ENCODE results near the gene STRADA.
A peak's percentile ranks its signal among the peaks of the same experiment; 100 is the strongest.

Gene STRADA

DNA sequence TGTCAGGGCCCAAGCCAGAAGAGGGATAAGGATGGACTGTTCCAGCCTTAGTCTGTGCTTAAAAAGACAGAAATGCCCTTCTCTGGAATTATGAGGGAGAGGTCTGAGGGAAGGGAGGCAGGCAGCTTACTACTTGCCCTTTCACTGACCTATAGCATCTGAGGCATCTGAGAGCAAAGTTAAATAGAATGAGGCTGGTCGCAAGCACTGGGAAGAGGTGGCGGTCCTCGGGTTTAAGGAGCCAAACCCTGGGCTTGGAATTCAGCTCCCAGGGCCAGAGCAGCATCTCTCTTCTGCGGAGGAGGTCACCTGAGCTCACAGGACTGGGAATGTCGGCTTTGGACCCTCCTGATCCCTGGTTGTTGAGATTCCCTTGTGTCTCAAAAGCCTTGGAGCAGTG lies 38.6 kb downstream of the STRADA start:
- TF ChIP-seq, protein P1, sequence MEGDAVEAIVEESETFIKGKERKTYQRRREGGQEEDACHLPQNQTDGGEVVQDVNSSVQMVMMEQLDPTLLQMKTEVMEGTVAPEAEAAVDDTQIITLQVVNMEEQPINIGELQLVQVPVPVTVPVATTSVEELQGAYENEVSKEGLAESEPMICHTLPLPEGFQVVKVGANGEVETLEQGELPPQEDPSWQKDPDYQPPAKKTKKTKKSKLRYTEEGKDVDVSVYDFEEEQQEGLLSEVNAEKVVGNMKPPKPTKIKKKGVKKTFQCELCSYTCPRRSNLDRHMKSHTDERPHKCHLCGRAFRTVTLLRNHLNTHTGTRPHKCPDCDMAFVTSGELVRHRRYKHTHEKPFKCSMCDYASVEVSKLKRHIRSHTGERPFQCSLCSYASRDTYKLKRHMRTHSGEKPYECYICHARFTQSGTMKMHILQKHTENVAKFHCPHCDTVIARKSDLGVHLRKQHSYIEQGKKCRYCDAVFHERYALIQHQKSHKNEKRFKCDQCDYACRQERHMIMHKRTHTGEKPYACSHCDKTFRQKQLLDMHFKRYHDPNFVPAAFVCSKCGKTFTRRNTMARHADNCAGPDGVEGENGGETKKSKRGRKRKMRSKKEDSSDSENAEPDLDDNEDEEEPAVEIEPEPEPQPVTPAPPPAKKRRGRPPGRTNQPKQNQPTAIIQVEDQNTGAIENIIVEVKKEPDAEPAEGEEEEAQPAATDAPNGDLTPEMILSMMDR (IDR thresholded peaks at IDR 0.05; ENCODE audit: control insufficient read depth, insufficient read depth, low read depth, low read length, missing control alignments): no peak
- no peak for DNase-seq (ENCODE audit: low read depth)
- H3K4me3 ChIP-seq (ENCODE audit: control insufficient read depth, low read depth, low read length): no peak overlapping the region

DNA sequence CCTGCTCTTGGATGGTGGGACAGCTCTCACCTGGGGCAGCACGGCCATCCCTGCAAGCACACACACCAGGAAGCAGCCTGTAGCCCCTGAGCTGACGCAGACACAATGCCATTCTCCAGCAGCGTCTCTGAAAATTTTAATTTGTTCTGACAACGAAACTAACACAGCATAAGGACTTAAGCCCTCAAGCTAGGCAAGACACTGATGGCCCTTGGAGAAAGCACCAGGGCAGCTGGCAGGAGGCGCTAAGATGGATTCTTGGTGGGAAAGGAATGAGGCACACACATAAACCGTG lies 38.9 kb downstream of the STRADA start:
- H3K4me3 ChIP-seq (ENCODE audit: control insufficient read depth, low read depth, low read length): no peak overlapping the region
- no peak for DNase-seq (ENCODE audit: low read depth)
- TF ChIP-seq, protein P1 (IDR thresholded peaks at IDR 0.05; ENCODE audit: control insufficient read depth, insufficient read depth, low read depth, low read length, missing control alignments): no peak

DNA sequence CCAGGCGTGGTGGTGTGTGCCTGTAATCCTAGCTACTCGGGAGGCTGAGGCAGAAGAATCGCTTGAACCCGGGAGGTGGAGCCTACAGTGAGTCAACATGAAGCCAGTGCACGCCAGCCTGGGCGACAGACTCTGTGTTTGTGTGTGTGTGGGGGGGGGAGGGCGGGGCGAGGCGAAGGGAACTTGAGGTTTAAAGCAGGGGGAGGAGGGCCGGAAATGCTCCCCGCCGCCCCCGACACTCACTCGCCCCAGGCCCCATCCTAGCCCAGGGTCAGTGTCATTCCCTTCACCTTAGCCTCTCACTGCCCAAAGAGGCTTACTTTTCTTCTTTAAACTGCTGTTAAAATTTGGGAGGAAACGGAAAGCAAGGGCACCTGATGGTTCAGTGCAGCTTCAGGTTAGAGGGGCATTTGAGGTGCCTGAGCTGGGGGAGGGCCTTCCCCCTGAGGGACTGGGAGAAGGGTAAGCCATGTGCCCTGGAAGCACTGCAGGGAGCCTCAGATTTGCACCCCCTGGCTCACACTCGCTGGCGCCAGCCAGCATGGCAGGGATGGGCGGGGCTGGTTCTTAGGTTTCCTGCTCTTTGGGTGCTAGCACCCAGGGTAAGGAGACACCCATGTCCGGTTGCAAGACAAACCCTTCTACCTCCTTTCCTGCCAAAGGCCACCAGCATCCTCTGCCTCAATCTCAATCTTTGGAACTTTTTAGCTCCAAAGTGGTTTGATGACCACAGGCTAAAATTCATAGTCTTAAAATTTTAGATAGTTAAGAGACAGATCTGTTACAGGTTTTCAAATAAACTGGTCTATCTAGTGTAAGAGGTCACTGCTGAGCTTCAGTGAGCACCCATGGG lies 39.5 kb downstream of the STRADA start:
- H3K4me3 ChIP-seq (ENCODE audit: control insufficient read depth, low read depth, low read length): no peak overlapping the region
- no peak for DNase-seq (ENCODE audit: low read depth)
- TF ChIP-seq, protein P1 (IDR thresholded peaks at IDR 0.05; ENCODE audit: control insufficient read depth, insufficient read depth, low read depth, low read length, missing control alignments): no peak

DNA sequence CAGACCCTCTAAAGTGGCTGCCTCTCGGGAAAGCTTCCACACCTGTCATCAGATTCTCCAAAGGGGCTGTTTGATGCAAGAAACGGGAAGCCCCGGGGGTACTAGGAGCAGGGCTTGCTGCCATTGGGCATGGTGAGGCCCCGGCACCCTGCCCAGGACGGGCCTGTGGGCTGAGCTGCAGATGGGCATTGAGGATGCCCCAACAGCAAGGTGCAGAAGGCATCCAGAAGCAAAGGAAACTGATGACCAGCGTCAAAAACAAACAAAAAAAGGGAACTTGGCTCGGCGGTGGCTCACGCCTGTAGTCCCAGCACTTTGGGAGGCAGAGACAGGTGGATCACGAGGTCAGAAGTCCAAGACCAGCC lies 40.2 kb downstream of the STRADA start:
- TF ChIP-seq, protein P1 (IDR thresholded peaks at IDR 0.05; ENCODE audit: control insufficient read depth, insufficient read depth, low read depth, low read length, missing control alignments): no peak
- no peak overlapping the region for H3K4me3 ChIP-seq (ENCODE audit: control insufficient read depth, low read depth, low read length)
- no peak for DNase-seq (ENCODE audit: low read depth)

DNA sequence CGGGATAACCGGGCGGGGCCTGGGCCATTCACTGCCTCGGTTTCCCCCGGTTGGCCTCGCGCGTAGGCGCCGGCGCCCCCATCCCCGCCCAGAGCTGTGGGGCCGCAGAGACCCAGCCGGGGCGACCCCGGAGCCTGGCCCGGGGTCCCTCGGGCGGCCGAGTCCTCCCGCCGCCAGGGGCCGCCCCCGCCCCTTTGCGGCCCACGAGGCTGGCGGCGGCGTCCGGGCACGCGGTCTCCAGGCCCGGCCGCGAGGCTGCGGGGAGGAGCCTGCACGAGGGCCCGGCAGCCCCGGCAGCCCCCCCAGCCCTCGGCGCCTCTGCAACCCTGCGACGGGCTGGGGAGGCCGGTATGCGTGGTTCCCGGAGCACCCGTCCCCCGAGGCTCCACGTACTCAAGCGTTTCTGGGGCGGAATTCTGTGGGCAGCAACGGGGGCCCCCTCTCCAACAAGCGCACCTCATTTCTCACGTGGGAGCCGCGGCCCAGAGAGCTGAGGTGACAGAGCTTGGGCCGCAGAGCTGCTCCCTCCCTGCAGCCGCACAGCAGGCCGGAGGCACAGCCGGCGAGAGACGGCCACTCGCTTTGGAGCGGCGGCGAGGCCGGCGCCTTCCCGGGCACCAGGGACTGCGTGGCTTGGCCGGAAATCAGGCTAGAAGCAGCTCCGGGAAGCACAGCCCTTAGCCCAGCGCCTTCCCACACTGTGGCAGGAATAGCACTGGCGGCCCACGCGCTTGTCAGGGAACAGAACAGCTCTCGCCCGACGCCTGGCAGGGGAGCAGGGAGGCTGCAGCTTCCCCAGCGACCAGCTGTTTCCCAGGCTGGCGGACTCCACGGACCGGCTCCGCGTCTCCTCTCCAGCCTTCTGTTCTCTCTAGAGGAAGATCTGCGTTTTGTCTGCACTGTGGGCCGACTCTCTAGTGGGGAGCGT lies 40.8 kb downstream of the STRADA start:
- TF ChIP-seq, protein P1 (IDR thresholded peaks at IDR 0.05; ENCODE audit: control insufficient read depth, insufficient read depth, low read depth, low read length, missing control alignments): no peak
- peak overlapping the region; percentile 52 for H3K4me3 ChIP-seq (ENCODE audit: control insufficient read depth, low read depth, low read length)
- DNase-seq (ENCODE audit: low read depth): no peak

DNA sequence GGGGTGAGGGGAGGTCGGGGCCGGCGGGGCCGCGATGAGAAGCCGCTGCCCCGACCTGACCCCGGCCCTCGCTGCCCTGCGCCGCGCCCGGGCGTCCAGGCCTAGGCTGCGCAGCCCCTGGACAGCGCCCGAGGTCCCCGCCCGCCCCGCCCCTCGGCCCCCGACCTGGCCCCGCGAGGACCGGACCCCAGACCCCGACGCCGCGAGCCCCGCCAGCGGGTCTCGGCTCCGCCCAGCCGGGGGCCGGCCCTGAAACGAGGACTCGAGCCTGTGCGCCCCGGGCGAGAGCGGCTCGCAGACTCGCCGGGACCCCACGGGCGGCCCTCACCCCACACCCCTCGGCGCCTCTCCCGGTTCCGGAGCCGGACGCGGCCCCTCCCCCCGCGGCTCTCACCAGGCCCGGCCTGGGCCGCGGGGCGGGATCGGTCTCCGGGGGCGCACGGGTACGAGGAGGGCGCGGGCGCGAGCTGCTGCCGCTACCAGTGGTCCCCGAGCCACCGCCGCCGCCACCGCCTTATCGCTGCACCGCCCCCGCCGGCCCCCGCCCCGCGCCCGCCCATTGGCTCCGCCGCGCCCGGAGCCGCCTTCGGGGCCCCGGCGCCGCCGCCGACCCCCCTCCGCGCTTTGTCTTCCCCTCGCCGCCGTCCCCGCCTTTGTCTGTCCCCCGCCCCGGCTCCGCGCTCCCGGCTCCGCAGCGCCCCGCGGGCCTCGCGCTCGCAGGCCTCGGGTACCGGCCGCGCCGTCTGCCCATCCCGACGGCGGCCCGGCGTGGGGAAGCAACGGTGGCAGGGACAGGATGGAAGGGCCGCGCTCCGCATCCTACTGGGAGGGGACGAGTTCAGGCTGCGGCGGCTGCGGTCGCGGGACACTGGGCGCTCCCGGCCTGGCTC lies 41.7 kb downstream of the STRADA start, which contains the start of gene LIMD2:
TSS of gene LIMD2 (minus strand) at position 488 of the 890 bp plus-strand sequence. CDS start 827 bp downstream, outside the sequence.
- peak within 1 kb of the TSS; percentile 52 for H3K4me3 ChIP-seq (ENCODE audit: control insufficient read depth, low read depth, low read length)
- no peak for DNase-seq (ENCODE audit: low read depth)
- TF ChIP-seq, protein P1 (IDR thresholded peaks at IDR 0.05; ENCODE audit: control insufficient read depth, insufficient read depth, low read depth, low read length, missing control alignments): no peak
